K562 (cell line): ENCODE results near the gene GPR4. TPM values are rescaled to one million over a fixed set of nuclear protein-coding genes. Genes with fewer than 3 reads are reported as not detected.

Source experiments
- C11orf30 ChIP-seq: fragments of 450-650 bp; IDR thresholded peaks from 2 replicates; pipeline ENCODE4 v1.6.1; 2016; ENCODE audit warnings: low read depth, mild to moderate bottlenecking
- E2F5 ChIP-seq: sonication (generic); formaldehyde crosslinking; IDR thresholded peaks from 2 replicates; pipeline ENCODE4 v1.8.0; 2022; ENCODE audit warnings: mild to moderate bottlenecking, missing genetic modification reagents
- FOXP1 ChIP-seq: sonication (generic); formaldehyde crosslinking; IDR thresholded peaks from 2 replicates; pipeline ENCODE4 v1.8.0; 2022; ENCODE audit warnings: mild to moderate bottlenecking, missing genetic modification reagents
- GABPB1 ChIP-seq: sonication (generic); formaldehyde crosslinking; IDR thresholded peaks from 2 replicates; pipeline ENCODE4 v1.8.0; 2022; ENCODE audit warnings: mild to moderate bottlenecking, missing genetic modification reagents
- HMG20A ChIP-seq: fragments of 450-650 bp; formaldehyde crosslinking; conservative IDR thresholded peaks from 2 replicates; pipeline ENCODE4 v1.4.0; 2020; ENCODE audit warnings: mild to moderate bottlenecking, mixed read lengths
- IRF2 ChIP-seq: sonication (generic); formaldehyde crosslinking; IDR thresholded peaks from 2 replicates; pipeline ENCODE4 v1.8.1; 2022; ENCODE audit warnings: mild to moderate bottlenecking, missing genetic modification reagents
- MAZ ChIP-seq, 2 experiments: fragments of 450-650 bp in 1 of 2; sonication (generic) in 1 of 2; formaldehyde crosslinking; IDR thresholded peaks in 1 of 2; conservative IDR thresholded peaks in 1 of 2; 2 replicates each; pipeline versions ENCODE4 v1.4.0 to v1.5.0; 2020; ENCODE audit warnings: mild to moderate bottlenecking in 1 of 2, missing genetic modification reagents in 1 of 2
- MNT ChIP-seq, 2 experiments: fragments of 450-650 bp; conservative IDR thresholded peaks; 2 replicates each; pipeline ENCODE4 v1.6.1; 2017; ENCODE audit warnings: mild to moderate bottlenecking in 2 of 2, moderate library complexity in 2 of 2
- RBM39 ChIP-seq: fragments of 200-400 bp; formaldehyde crosslinking; optimal IDR thresholded peaks from 2 replicates; pipeline ENCODE3; 2018; ENCODE audit warnings: low read depth, low read length
- SMAD2 ChIP-seq: fragments of 150-350 bp; IDR thresholded peaks from 2 replicates; pipeline ENCODE4 v1.6.1; 2014; ENCODE audit warnings: low read depth, mild to moderate bottlenecking, low read length
- SRF ChIP-seq, 2 experiments: fragments of 250-450, 450-650 bp in 1 of 2; sonication (Bioruptor Pico) in 1 of 2; sonication (generic) in 1 of 2; formaldehyde crosslinking; IDR thresholded peaks; 2 replicates each; pipeline versions ENCODE4 v1.5.0 to v1.5.1; 2020 to 2022; ENCODE audit warnings: mild to moderate bottlenecking in 1 of 2, missing genetic modification reagents in 1 of 2
- TAL1 ChIP-seq: fragments of 450-650 bp; IDR thresholded peaks from 2 replicates; pipeline ENCODE4 v1.6.1; 2016; ENCODE audit warnings: mild to moderate bottlenecking
- TFAM ChIP-seq: fragments of 250-450 bp; sonication (Bioruptor Pico); conservative IDR thresholded peaks from 2 replicates; pipeline ENCODE4 v1.5.0; 2021; ENCODE audit warnings: mild to moderate bottlenecking, moderate library complexity
- TRIM25 ChIP-seq: fragments of 450-650 bp; IDR thresholded peaks from 2 replicates; pipeline ENCODE4 v1.7.0; 2016; ENCODE audit warnings: borderline replicate concordance
- ZBTB7A ChIP-seq: IDR thresholded peaks from 2 replicates; pipeline ENCODE4 v1.6.1; 2011; ENCODE audit warnings: low read depth, mild to moderate bottlenecking, low read length, moderate library complexity, borderline replicate concordance; ENCODE audit not compliant: control insufficient read depth
- ZNF184 ChIP-seq: sonication (generic); formaldehyde crosslinking; IDR thresholded peaks from 2 replicates; pipeline ENCODE4 v1.5.0; 2020; ENCODE audit warnings: missing genetic modification reagents
- ZNF707 ChIP-seq: fragments of 250-450 bp; sonication (Bioruptor Pico); conservative IDR thresholded peaks from 2 replicates; pipeline ENCODE4 v1.8.0; 2022; ENCODE audit warnings: inconsistent platforms, mild to moderate bottlenecking, moderate library complexity
- ZNF77 ChIP-seq: fragments of 250-450 bp; sonication (Bioruptor Pico); IDR thresholded peaks from 2 replicates; pipeline ENCODE4 v1.5.0; 2020
- ZSCAN32 ChIP-seq: fragments of 450-650 bp; formaldehyde crosslinking; IDR thresholded peaks from 2 replicates; pipeline ENCODE4 v1.4.0; 2020; ENCODE audit warnings: mild to moderate bottlenecking, moderate library complexity
- polyA plus RNA-seq, 8 experiments: library from polyadenylated mRNA; depleted of rRNA in 4 of 8; stranded (reverse) in 5 of 8; unstranded in 3 of 8; fragments of >200 nt; fragmentation: Nextera tagmentation in 2 of 8; fragmentation: Illumina TruSeq in 1 of 8; extraction: Ambion mirVana in 2 of 8; extraction: Trizol in 1 of 8; gene quantifications; 2 replicates each; pipeline versions ENCODE4 v1.2.1 to v1.2.3, GENCODE V29; 2011 to 2014; ENCODE audit warnings: inconsistent platforms in 1 of 8, missing spikeins in 1 of 8
- total RNA-seq, 7 experiments: library from RNA; depleted of rRNA in 6 of 7; stranded (reverse); fragments of >200 nt in 6 of 7; fragmentation: Illumina TruSeq in 2 of 7; extraction: Trizol in 2 of 7; gene quantifications; 2 replicates each; pipeline versions ENCODE4 v1.2.1 to v1.2.3, GENCODE V29; 2011 to 2021; ENCODE audit warnings: low replicate concordance in 1 of 7
- TF ChIP-seq, protein P1 (sequence below): fragments of 250-450 bp; sonication (Bioruptor Pico); IDR thresholded peaks from 2 replicates; pipeline ENCODE4 v1.5.0; 2021; ENCODE audit warnings: mild to moderate bottlenecking, moderate library complexity

GPR4 gene
- total and polyA plus RNA-seq, 9 of the 15 experiments (the other 6 are each of a cell fraction or from before 2014, with no cell fraction given), result 0.03 to 0.09 (median 0.04) TPM; not detected in 5

DNA sequence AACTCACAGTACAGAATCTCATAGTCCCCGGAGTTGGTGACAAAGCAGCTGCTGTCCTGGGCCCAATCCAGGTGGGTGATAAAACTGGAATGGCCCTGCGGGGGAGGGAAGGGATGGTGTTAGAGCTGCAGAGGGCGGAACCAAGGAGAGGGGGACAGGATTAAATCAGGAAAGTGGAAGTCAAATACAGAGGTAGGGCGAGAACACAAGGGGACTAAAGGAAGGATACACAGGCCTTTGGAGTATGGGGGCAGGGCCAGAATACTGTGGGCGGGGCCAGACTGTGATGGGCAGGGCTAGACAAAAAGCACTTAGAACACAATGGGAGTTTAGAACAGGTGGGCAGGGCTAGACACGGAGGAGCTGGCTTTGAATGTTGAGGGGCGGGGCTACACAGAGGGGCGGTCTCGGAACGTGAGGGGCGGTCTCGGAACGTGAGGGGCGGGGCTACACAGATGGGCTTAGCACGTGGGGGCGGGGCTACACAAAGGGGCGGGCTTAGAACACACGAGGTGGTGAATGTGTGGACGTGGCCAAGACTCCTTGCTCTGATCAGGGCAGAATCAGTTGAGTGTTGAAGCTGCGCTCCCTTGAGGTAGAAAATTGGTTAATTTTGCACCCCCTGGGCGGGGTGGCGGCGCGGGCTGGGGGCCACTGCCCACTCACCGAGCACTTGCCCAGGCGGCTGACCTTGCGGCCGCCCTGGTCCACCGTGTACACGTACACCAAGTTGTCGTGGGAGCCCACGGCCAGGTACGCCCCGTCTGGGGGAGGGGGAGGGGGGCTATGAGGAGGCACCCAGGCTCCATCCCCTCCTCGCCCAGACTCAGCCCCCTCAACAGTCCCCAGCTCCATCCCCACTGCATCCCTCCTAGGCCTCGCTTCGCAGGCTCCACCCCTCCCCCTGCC, 14.0 kb upstream of the GPR4 start (continued):
- no peak for TF ChIP-seq TAL1
- TF ChIP-seq MAZ (CRISPR knock-in tag; conservative IDR thresholded peaks at IDR 0.05 in 1 of 2, IDR thresholded peaks at IDR 0.05 in 1 of 2), result 0 out of 4 replicates have a peak, but pooled peaks of 1 of the 2 experiments have one; percentile 19
- peak; percentile 62; the same call in 1 of the 2 replicates for TF ChIP-seq GABPB1 (CRISPR knock-in tag)
- no peak for TF ChIP-seq ZNF184 (CRISPR knock-in tag)
- no peak for TF ChIP-seq SMAD2
- TF ChIP-seq E2F5 (CRISPR knock-in tag), result no peak
- no peak for TF ChIP-seq RBM39
- TF ChIP-seq TFAM, result no peak
- peak; percentile 13; the same call in 1 of the 2 replicates for TF ChIP-seq FOXP1 (CRISPR knock-in tag)
- no peak for TF ChIP-seq TRIM25
- no peak for TF ChIP-seq IRF2
- no peak for TF ChIP-seq ZNF707 (CRISPR knock-in tag)
- TF ChIP-seq C11orf30, result no peak
- 0 out of 2 replicates have a peak, but pooled peaks have one; percentile 11 for TF ChIP-seq ZBTB7A
- TF ChIP-seq SRF (CRISPR knock-in tag; IDR thresholded peaks at IDR 0.05), result no peak
- peak; percentile 79 to 84; a peak in 3 of 4 replicates for TF ChIP-seq MNT (conservative IDR thresholded peaks at IDR 0.05)
- TF ChIP-seq, protein P1, sequence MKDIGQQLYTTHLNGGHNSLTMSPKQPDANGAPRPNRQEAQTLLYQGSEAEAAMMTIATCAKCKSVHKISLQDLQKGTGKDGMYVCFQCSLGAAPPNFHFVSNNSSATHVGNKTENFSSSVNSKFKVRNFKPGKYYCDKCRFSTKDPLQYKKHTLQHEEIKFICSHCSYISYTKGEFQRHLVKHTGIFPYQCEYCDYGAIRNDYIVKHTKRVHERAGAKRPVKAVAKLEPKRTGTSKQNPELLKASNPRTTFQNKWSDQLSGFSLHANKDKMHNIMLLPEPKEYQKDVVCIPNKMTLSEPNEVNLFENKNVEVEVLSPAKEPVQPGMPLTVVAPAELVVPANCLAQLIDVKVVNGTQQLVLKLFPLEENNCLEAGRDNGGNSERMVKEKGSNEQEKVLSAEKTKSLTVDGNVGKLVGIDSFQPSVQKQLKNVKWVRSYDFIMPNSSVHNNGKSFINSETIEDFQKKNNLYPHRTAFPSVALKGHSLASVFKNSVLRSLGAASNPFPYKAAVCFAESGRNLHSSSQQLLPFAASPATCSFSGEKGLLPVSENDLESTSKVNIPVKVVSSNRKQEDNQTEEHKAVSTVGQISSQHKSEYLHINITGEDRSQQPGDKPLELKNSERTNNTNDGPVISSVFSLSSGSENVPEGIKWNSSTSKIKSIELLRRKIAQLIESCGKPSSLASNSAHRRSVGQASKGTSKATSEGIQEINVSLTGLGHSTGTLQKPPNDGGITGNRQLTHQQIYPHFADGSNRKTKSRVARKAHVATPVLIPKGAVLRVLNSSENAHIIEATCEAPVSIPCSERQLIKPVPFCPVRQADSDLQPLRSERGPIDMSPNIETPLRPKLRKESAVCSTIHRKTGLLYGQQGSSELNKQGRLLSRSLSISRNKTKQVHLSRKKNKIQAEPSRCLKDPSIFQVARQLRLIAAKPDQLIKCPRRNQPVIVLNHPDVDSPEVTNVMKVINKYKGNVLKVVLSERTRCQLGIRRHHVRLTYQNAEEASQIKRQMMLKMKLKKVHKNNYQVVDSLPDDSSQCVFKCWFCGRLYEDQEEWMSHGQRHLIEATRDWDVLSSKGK (CRISPR knock-in tag), result no peak
- TF ChIP-seq ZSCAN32 (CRISPR knock-in tag), result no peak
- no peak for TF ChIP-seq HMG20A (CRISPR knock-in tag)
- TF ChIP-seq ZNF77, result no peak
